ENCODE measurements around the gene MARCHF9. TPM values are rescaled to one million over a fixed set of nuclear protein-coding genes. Genes with fewer than 3 reads are reported as not detected.

MARCHF9 gene
- total RNA-seq, 1 experiment from 2014 or later, result 21.8 TPM

- no peak overlapping the region for H3K27ac ChIP-seq (ENCODE audit: low read depth, low read length)
- no TSS peak for BruUV-seq (replicated peaks)
- no peak overlapping the region for H3K4me3 ChIP-seq (replicated peaks in 1 of 2; ENCODE audit: low read depth in 1 of 2, low read length in 2 of 2)
- H3K36me3 ChIP-seq (ENCODE audit: control insufficient read depth in 1 of 2, insufficient read depth in 2 of 2, low read length in 2 of 2), result peaks cover 0 to 2% of the 10 kb centered on the region in 2 experiments; a peak in 2 of 4 replicates
- POLR2A ChIA-PET, result no interaction called here
- no peak overlapping the region for H2AFZ ChIP-seq (ENCODE audit: low read depth, low read length, poor library complexity, severe bottlenecking)
- ATAC-seq (no peak), DNase-seq (ENCODE audit: low read depth, low spot score) (no peak)
- no peaks in the 10 kb centered on the region for H3K79me2 ChIP-seq (ENCODE audit: insufficient read depth, low read length)
- TF ChIP-seq, protein P1, sequence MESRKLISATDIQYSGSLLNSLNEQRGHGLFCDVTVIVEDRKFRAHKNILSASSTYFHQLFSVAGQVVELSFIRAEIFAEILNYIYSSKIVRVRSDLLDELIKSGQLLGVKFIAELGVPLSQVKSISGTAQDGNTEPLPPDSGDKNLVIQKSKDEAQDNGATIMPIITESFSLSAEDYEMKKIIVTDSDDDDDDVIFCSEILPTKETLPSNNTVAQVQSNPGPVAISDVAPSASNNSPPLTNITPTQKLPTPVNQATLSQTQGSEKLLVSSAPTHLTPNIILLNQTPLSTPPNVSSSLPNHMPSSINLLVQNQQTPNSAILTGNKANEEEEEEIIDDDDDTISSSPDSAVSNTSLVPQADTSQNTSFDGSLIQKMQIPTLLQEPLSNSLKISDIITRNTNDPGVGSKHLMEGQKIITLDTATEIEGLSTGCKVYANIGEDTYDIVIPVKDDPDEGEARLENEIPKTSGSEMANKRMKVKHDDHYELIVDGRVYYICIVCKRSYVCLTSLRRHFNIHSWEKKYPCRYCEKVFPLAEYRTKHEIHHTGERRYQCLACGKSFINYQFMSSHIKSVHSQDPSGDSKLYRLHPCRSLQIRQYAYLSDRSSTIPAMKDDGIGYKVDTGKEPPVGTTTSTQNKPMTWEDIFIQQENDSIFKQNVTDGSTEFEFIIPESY (IDR thresholded peaks at IDR 0.05; ENCODE audit: extremely low read depth, insufficient replicate concordance, low read length), result no peak
- TF ChIP-seq JUND (IDR thresholded peaks at IDR 0.05), result no peak
- TF ChIP-seq, protein P2, sequence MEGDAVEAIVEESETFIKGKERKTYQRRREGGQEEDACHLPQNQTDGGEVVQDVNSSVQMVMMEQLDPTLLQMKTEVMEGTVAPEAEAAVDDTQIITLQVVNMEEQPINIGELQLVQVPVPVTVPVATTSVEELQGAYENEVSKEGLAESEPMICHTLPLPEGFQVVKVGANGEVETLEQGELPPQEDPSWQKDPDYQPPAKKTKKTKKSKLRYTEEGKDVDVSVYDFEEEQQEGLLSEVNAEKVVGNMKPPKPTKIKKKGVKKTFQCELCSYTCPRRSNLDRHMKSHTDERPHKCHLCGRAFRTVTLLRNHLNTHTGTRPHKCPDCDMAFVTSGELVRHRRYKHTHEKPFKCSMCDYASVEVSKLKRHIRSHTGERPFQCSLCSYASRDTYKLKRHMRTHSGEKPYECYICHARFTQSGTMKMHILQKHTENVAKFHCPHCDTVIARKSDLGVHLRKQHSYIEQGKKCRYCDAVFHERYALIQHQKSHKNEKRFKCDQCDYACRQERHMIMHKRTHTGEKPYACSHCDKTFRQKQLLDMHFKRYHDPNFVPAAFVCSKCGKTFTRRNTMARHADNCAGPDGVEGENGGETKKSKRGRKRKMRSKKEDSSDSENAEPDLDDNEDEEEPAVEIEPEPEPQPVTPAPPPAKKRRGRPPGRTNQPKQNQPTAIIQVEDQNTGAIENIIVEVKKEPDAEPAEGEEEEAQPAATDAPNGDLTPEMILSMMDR (IDR thresholded peaks at IDR 0.05 in 2 of 3, conservative IDR thresholded peaks at IDR 0.05 in 1 of 3; ENCODE audit: borderline replicate concordance in 1 of 3, insufficient read depth in 1 of 3, low read depth in 2 of 3, low read length in 2 of 3), result no peak
- TF ChIP-seq POLR2A (IDR thresholded peaks at IDR 0.05; ENCODE audit: borderline replicate concordance, extremely low read depth, insufficient read depth, insufficient read length), result no peak
- no peak for TF ChIP-seq CBX3 (IDR thresholded peaks at IDR 0.05; ENCODE audit: low read depth)
- no peak for TF ChIP-seq ZFX (IDR thresholded peaks at IDR 0.05)
- no peak for TF ChIP-seq RAD21 (IDR thresholded peaks at IDR 0.05; ENCODE audit: low read depth)
- no peak for TF ChIP-seq CEBPB (IDR thresholded peaks at IDR 0.05; ENCODE audit: low read depth)
- TF ChIP-seq TCF7L2 (IDR thresholded peaks at IDR 0.05; ENCODE audit: borderline replicate concordance, extremely low read depth, insufficient read depth, insufficient read length), result no peak
- no peak for TF ChIP-seq EZH2 (IDR thresholded peaks at IDR 0.05)
- TF ChIP-seq ELF1 (IDR thresholded peaks at IDR 0.05; ENCODE audit: borderline replicate concordance, low read depth), result no peak
- TF ChIP-seq EGR1 (IDR thresholded peaks at IDR 0.05; ENCODE audit: low read depth), result no peak
- TF ChIP-seq, protein P3, sequence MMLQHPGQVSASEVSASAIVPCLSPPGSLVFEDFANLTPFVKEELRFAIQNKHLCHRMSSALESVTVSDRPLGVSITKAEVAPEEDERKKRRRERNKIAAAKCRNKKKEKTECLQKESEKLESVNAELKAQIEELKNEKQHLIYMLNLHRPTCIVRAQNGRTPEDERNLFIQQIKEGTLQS (IDR thresholded peaks at IDR 0.05), result no peak
- TF ChIP-seq, protein P4, sequence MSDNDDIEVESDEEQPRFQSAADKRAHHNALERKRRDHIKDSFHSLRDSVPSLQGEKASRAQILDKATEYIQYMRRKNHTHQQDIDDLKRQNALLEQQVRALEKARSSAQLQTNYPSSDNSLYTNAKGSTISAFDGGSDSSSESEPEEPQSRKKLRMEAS (IDR thresholded peaks at IDR 0.05), result no peak
- no peak for TF ChIP-seq SP1 (IDR thresholded peaks at IDR 0.05; ENCODE audit: low read depth)
- TF ChIP-seq SRF (IDR thresholded peaks at IDR 0.05; ENCODE audit: low read depth), result no peak
- no peak for TF ChIP-seq FOSL1 (IDR thresholded peaks at IDR 0.05; ENCODE audit: low read depth)
- TF ChIP-seq YY1 (IDR thresholded peaks at IDR 0.05; ENCODE audit: extremely low read depth, insufficient replicate concordance, low read depth, low read length), result no peak
- RAD21 ChIA-PET (ENCODE audit: low non-redundant PET in 1 of 2, low total read pairs in 2 of 2, uncharacterized antibody in 2 of 2, unreplicated experiment in 2 of 2), result no interaction called here
- no peaks in the 10 kb centered on the region for H3K9me2 ChIP-seq (ENCODE audit: insufficient read depth)
- H4K20me1 ChIP-seq (ENCODE audit: insufficient read depth), result no peaks in the 10 kb centered on the region
- peaks cover 3 to 15% of the 10 kb centered on the region in 2 experiments; a peak in 3 of 4 replicates for H3K4me1 ChIP-seq (ENCODE audit: control insufficient read depth in 1 of 2, insufficient read depth in 2 of 2, low read length in 2 of 2)
- no peak overlapping the region for H3K9ac ChIP-seq (ENCODE audit: low read length)
- H3K27me3 ChIP-seq (ENCODE audit: insufficient read depth, low read length), result no peaks in the 10 kb centered on the region
- intact Hi-C loops (cut with micrococcal nuclease), result no loop called here
- CTCF ChIA-PET, result no interaction called here
- no peak overlapping the region for H3K4me2 ChIP-seq (ENCODE audit: low read length)
- no peaks in the 10 kb centered on the region for H3K9me3 ChIP-seq (ENCODE audit: control insufficient read depth in 1 of 2, insufficient read depth in 1 of 2, low read depth in 1 of 2, low read length in 2 of 2)
Observed at GRCh38 chr12:57737467-57738460, 17.1 kb upstream of the MARCHF9 start.

All from HCT116 (cell line).